Neural cell (in vitro differentiated cells): ENCODE data around the gene AFAP1. TPM values are rescaled to one million over a fixed set of nuclear protein-coding genes. Genes with fewer than 3 reads are reported as not detected.

Experiments used
- H2AFZ ChIP-seq: fragments of 200-600, 300-800 bp; sonication (generic), shearing (Covaris generic); 2 replicates; pipeline ENCODE4 v1.6.0; 2014; ENCODE audit warnings: low read depth, mild to moderate bottlenecking, antibody characterized with exemption, low read length, moderate library complexity
- H3F3A ChIP-seq: fragments of 200-600 bp; shearing (Covaris generic); 2 replicates; pipeline ENCODE4 v1.6.1; 2016; ENCODE audit warnings: mild to moderate bottlenecking, moderate library complexity, mixed read lengths, antibody characterized with exemption, low read length; ENCODE audit not compliant: insufficient read depth, poor library complexity, severe bottlenecking
- H3K27ac ChIP-seq: fragments of 200-600, 300-800 bp; sonication (generic), shearing (Covaris generic); 2 replicates; pipeline ENCODE4 v1.5.1; 2014; ENCODE audit warnings: mild to moderate bottlenecking, low read length, moderate library complexity
- H3K27me3 ChIP-seq: fragments of 300-800, 200-600 bp; sonication (generic), shearing (Covaris generic); 2 replicates; pipeline ENCODE4 v1.6.0; 2014; ENCODE audit warnings: mild to moderate bottlenecking, low read depth, low read length, moderate library complexity; ENCODE audit not compliant: insufficient read depth
- H3K36me3 ChIP-seq: fragments of 300-800, 200-600 bp; sonication (generic), shearing (Covaris generic); 2 replicates; pipeline ENCODE4 v1.5.1; 2014; ENCODE audit warnings: mild to moderate bottlenecking, antibody characterized with exemption, low read length, moderate library complexity; ENCODE audit not compliant: insufficient read depth
- H3K4me2 ChIP-seq: fragments of 300-800, 200-600 bp; sonication (generic), shearing (Covaris generic); 2 replicates; pipeline ENCODE4 v1.6.0; 2014; ENCODE audit warnings: mild to moderate bottlenecking, low read length
- H3K4me3 ChIP-seq: fragments of 300-800, 200-600 bp; sonication (generic), shearing (Covaris generic); 2 replicates; pipeline ENCODE4 v1.5.1; 2014; ENCODE audit warnings: mild to moderate bottlenecking, low read length, moderate library complexity
- H3K79me2 ChIP-seq: fragments of 200-600 bp; shearing (Covaris generic); replicated peaks from 2 replicates; pipeline ENCODE4 v1.6.0; 2014; ENCODE audit warnings: mild to moderate bottlenecking, low read length, moderate library complexity; ENCODE audit not compliant: insufficient read depth
- H3K9ac ChIP-seq: fragments of 300-800, 200-600 bp; sonication (generic), shearing (Covaris generic); 2 replicates; pipeline ENCODE4 v1.6.1; 2016; ENCODE audit warnings: mild to moderate bottlenecking, low read length, mixed read lengths
- H3K9me2 ChIP-seq: fragments of 200-600 bp; shearing (Covaris generic); 2 replicates; pipeline ENCODE4 v1.6.1; 2016; ENCODE audit warnings: mild to moderate bottlenecking, low read length, mixed read lengths; ENCODE audit not compliant: insufficient read depth
- H3K9me3 ChIP-seq: fragments of 200-600, 300-800 bp; sonication (generic), shearing (Covaris generic); 2 replicates; pipeline ENCODE4 v1.6.1; 2016; ENCODE audit warnings: mild to moderate bottlenecking, mixed run types, low read length, moderate library complexity, mixed read lengths
- H4K20me1 ChIP-seq: fragments of 200-600 bp; shearing (Covaris generic); 2 replicates; pipeline ENCODE4 v1.6.1; 2016; ENCODE audit warnings: mild to moderate bottlenecking, mixed run types; ENCODE audit not compliant: insufficient read depth
- EP300 ChIP-seq: fragments of 450-650 bp; conservative IDR thresholded peaks from 2 replicates; pipeline ENCODE4 v1.6.1; 2014; ENCODE audit warnings: antibody characterized with exemption, mild to moderate bottlenecking, moderate library complexity; ENCODE audit not compliant: poor library complexity, severe bottlenecking
- EZH2 ChIP-seq: fragments of 200-600, 300-800 bp; shearing (Covaris generic), sonication (generic); IDR thresholded peaks from 2 replicates; pipeline ENCODE4 v1.6.1; 2014; ENCODE audit warnings: antibody characterized with exemption, low read length, borderline replicate concordance, mild to moderate bottlenecking; ENCODE audit not compliant: insufficient read depth, poor library complexity, severe bottlenecking
- MXI1 ChIP-seq: fragments of 450-650 bp; conservative IDR thresholded peaks from 2 replicates; pipeline ENCODE4 v1.6.1; 2014; ENCODE audit warnings: antibody characterized with exemption, mild to moderate bottlenecking; ENCODE audit not compliant: poor library complexity, severe bottlenecking
- POLR2AphosphoS5 ChIP-seq: IDR thresholded peaks from 2 replicates; pipeline ENCODE4 v1.6.1; 2012
- RAD21 ChIP-seq: fragments of 450-650 bp; conservative IDR thresholded peaks from 2 replicates; pipeline ENCODE4 v1.6.1; 2014; ENCODE audit warnings: antibody characterized with exemption, mild to moderate bottlenecking, moderate library complexity
- SMC3 ChIP-seq: fragments of 450-650 bp; conservative IDR thresholded peaks from 2 replicates; pipeline ENCODE4 v1.6.1; 2014; ENCODE audit warnings: antibody characterized with exemption, mild to moderate bottlenecking, moderate library complexity; ENCODE audit not compliant: poor library complexity
- TAF1 ChIP-seq: IDR thresholded peaks from 2 replicates; pipeline ENCODE4 v1.6.1; 2012; ENCODE audit warnings: low read depth
- polyA plus RNA-seq: library from polyadenylated mRNA; depleted of rRNA; stranded (reverse); fragments of >200 nt; gene quantifications from 2 replicates; pipeline ENCODE4 v1.2.3, GENCODE V29; 2014
- TF ChIP-seq, protein P1 (sequence below): fragments of 450-650 bp; IDR thresholded peaks from 2 replicates; pipeline ENCODE4 v1.5.1; 2014; ENCODE audit warnings: antibody characterized with exemption, mild to moderate bottlenecking, moderate library complexity; ENCODE audit not compliant: poor library complexity, severe bottlenecking
- TF ChIP-seq, protein P2 (sequence below): IDR thresholded peaks from 2 replicates; pipeline ENCODE4 v1.6.1; 2012; ENCODE audit warnings: borderline replicate concordance

The AFAP1 gene
- polyA plus RNA-seq, 1 donor from 2014 or later: 38.9 TPM

DNA sequence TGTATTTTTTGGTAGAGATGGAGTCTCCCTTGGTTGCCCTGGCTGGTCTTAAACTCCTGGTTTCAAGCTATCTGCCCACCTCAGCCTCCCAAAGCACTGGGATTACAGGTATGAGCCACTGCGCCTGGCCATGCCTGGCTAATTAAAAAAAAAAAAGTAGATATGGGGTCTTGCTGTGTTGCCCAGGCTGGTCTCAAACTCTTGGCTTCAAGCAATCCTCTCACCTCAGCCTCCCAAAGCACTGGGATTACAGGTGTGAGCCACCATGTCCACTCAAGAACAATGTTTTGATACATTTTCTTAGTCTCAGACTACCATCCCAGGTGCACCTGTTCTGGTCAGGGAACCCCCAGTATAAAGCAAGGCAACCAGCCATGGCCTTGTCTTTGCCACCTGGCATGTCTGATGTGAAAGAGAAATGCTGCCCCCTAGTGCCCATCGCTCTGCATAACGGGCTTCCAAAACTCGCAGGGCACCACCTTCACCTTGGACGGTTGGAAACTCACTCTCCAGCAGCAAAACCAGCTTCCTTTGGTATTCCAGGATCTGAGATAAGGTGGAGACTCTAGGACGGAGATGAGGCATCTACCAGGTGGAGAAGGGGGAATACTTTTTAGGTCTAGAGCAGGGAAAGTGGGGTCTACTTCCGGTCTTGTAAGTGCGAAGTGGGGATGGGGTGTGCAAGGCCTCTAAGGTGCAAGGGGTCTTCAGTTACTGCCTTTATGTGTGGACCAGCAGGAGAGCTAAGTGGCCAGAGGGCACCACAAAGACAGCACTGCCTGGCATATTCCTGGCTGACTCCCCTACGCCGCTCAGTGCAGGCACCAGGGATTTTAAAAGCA is 47.7 kb upstream of the AFAP1 start:
- Histone ChIP-seq H3K9me2 (no peaks in the 10 kb centered on the region), H3K4me2 (no peak overlapping the region), H3K27ac (no peak overlapping the region), H3K4me3 (no peak overlapping the region), H3F3A (no peaks in the 10 kb centered on the region), H3K79me2 (no peaks in the 10 kb centered on the region), H3K36me3 (no peaks in the 10 kb centered on the region), H3K9me3 (no peaks in the 10 kb centered on the region), H3K27me3 (no peaks in the 10 kb centered on the region), H4K20me1 (no peaks in the 10 kb centered on the region), H2AFZ (no peak overlapping the region), H3K9ac (no peak overlapping the region)
- TF ChIP-seq, protein P1, sequence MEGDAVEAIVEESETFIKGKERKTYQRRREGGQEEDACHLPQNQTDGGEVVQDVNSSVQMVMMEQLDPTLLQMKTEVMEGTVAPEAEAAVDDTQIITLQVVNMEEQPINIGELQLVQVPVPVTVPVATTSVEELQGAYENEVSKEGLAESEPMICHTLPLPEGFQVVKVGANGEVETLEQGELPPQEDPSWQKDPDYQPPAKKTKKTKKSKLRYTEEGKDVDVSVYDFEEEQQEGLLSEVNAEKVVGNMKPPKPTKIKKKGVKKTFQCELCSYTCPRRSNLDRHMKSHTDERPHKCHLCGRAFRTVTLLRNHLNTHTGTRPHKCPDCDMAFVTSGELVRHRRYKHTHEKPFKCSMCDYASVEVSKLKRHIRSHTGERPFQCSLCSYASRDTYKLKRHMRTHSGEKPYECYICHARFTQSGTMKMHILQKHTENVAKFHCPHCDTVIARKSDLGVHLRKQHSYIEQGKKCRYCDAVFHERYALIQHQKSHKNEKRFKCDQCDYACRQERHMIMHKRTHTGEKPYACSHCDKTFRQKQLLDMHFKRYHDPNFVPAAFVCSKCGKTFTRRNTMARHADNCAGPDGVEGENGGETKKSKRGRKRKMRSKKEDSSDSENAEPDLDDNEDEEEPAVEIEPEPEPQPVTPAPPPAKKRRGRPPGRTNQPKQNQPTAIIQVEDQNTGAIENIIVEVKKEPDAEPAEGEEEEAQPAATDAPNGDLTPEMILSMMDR: peak; percentile 82
- TF ChIP-seq SMC3: peak; percentile 83
- peak; percentile 87 for TF ChIP-seq RAD21
- TF ChIP-seq EZH2: no peak
- TF ChIP-seq POLR2AphosphoS5: no peak

DNA sequence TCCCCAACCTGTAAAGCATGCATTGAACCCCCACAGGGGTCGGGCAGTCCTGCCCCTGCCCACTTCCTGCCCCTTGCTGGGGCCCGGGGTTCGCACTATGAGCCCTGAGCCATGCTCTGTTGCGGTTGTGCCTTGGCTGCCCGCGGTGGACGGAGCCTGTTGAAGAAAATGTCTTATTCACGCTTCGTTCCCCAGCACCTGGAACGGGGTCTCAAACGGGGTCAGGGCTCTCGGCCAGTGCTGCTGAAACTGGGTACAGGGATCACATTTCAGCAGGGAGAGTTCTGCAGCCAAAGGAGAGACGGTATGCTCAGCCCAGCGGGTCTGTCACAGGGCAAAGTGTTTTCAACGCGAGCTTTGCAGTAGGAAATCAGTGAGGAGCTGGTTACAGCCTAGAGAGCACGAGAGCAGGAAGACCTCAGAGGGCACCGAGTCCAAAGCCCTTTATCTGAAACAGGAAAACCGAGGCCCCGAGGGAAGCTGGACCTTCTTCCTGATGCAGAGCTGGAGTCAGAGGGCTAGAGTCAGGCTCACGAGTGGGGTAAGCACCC is 46.3 kb upstream of the AFAP1 start:
- H3K9me2 ChIP-seq: no peaks in the 10 kb centered on the region
- H3K4me2 ChIP-seq: no peak overlapping the region
- no peak overlapping the region for H3K4me3 ChIP-seq
- H4K20me1 ChIP-seq: no peaks in the 10 kb centered on the region
- no peaks in the 10 kb centered on the region for H3K27me3 ChIP-seq
- no peaks in the 10 kb centered on the region for H3K9me3 ChIP-seq
- no peaks in the 10 kb centered on the region for H3K36me3 ChIP-seq
- no peak overlapping the region for H3K27ac ChIP-seq
- TF ChIP-seq TAF1: no peak
- no peak for TF ChIP-seq MXI1
- TF ChIP-seq, protein P1: no peak
- TF ChIP-seq, protein P2, sequence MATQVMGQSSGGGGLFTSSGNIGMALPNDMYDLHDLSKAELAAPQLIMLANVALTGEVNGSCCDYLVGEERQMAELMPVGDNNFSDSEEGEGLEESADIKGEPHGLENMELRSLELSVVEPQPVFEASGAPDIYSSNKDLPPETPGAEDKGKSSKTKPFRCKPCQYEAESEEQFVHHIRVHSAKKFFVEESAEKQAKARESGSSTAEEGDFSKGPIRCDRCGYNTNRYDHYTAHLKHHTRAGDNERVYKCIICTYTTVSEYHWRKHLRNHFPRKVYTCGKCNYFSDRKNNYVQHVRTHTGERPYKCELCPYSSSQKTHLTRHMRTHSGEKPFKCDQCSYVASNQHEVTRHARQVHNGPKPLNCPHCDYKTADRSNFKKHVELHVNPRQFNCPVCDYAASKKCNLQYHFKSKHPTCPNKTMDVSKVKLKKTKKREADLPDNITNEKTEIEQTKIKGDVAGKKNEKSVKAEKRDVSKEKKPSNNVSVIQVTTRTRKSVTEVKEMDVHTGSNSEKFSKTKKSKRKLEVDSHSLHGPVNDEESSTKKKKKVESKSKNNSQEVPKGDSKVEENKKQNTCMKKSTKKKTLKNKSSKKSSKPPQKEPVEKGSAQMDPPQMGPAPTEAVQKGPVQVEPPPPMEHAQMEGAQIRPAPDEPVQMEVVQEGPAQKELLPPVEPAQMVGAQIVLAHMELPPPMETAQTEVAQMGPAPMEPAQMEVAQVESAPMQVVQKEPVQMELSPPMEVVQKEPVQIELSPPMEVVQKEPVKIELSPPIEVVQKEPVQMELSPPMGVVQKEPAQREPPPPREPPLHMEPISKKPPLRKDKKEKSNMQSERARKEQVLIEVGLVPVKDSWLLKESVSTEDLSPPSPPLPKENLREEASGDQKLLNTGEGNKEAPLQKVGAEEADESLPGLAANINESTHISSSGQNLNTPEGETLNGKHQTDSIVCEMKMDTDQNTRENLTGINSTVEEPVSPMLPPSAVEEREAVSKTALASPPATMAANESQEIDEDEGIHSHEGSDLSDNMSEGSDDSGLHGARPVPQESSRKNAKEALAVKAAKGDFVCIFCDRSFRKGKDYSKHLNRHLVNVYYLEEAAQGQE: no peak
- no peak for TF ChIP-seq POLR2AphosphoS5
- TF ChIP-seq EZH2: no peak
- TF ChIP-seq SMC3: no peak
- TF ChIP-seq EP300: no peak
- TF ChIP-seq RAD21: no peak
- no peak overlapping the region for H2AFZ ChIP-seq
- no peaks in the 10 kb centered on the region for H3K79me2 ChIP-seq
- H3K9ac ChIP-seq: no peak overlapping the region
- no peaks in the 10 kb centered on the region for H3F3A ChIP-seq
